Neural cell (in vitro differentiated cells): ENCODE results near the gene ZBTB9.

ENCODE experiments used
- CTCF ChIP-seq: fragments of 450-650 bp; IDR thresholded peaks from 2 replicates; pipeline ENCODE4 v1.5.1; 2014; ENCODE audit warnings: antibody characterized with exemption, mild to moderate bottlenecking, moderate library complexity; ENCODE audit not compliant: poor library complexity, severe bottlenecking
- MXI1 ChIP-seq: fragments of 450-650 bp; conservative IDR thresholded peaks from 2 replicates; pipeline ENCODE4 v1.6.1; 2014; ENCODE audit warnings: antibody characterized with exemption, mild to moderate bottlenecking; ENCODE audit not compliant: poor library complexity, severe bottlenecking

- TF ChIP-seq CTCF (no peak), MXI1 (no peak)
Measured at GRCh38 chr6:33423777-33424176, 30.6 kb upstream of the ZBTB9 start.
